Keratinocyte (primary cell): ENCODE data around the gene RFFL. TPM values are rescaled to one million over a fixed set of nuclear protein-coding genes. Genes with fewer than 3 reads are reported as not detected.
A peak's percentile ranks its signal among the peaks of the same experiment; 100 is the strongest.

Experiments used
- DNase-seq: peaks from one replicate; pipeline ENCODE4 v3.0.0-alpha.2; 2011; ENCODE audit warnings: low read depth, missing footprints, low spot score
- FAIRE-seq: peaks from 2 replicates; lab custom pipeline; 2011; peaks lifted over from hg19 to GRCh38; lab: Jason Lieb, UNC
- H2AFZ ChIP-seq: 2 replicates; pipeline ENCODE4 v1.6.0; 2012; ENCODE audit warnings: low read length, control low read depth, inconsistent platforms; ENCODE audit not compliant: control insufficient read depth
- H3K27ac ChIP-seq: 2 replicates; pipeline ENCODE4 v1.5.1; 2011; ENCODE audit warnings: low read length; ENCODE audit not compliant: control insufficient read depth, insufficient read depth
- H3K27me3 ChIP-seq: 3 replicates; pipeline ENCODE4 v1.6.0; 2011; ENCODE audit warnings: low read length; ENCODE audit not compliant: control insufficient read depth, insufficient read depth; ENCODE audit errors: extremely low read depth
- H3K36me3 ChIP-seq, 2 experiments: 2 replicates in 1 of 2; 3 replicates in 1 of 2; pipeline ENCODE4 v1.5.1; 2011; ENCODE audit warnings: low read length in 2 of 2, mild to moderate bottlenecking in 1 of 2; ENCODE audit not compliant: control insufficient read depth in 2 of 2, insufficient read depth in 2 of 2; ENCODE audit errors: extremely low read depth in 1 of 2
- H3K4me1 ChIP-seq: 3 replicates; pipeline ENCODE4 v1.5.1; 2011; ENCODE audit warnings: low read length; ENCODE audit not compliant: control insufficient read depth, insufficient read depth; ENCODE audit errors: extremely low read depth
- H3K4me2 ChIP-seq: 3 replicates; pipeline ENCODE4 v1.6.0; 2011; ENCODE audit warnings: low read depth, low read length; ENCODE audit not compliant: control insufficient read depth, insufficient read depth; ENCODE audit errors: extremely low read depth
- H3K4me3 ChIP-seq, 3 experiments: fragments of 200-600 bp in 1 of 3; sonication (generic) in 1 of 3; 2 replicates in 2 of 3; 3 replicates in 1 of 3; pipeline ENCODE4 v1.5.1; 2011 to 2016; ENCODE audit warnings: low read length in 3 of 3, mild to moderate bottlenecking in 3 of 3, control low read depth in 2 of 3, inconsistent platforms in 1 of 3, low read depth in 1 of 3, mixed read lengths in 1 of 3, mixed run types in 1 of 3, moderate library complexity in 1 of 3; ENCODE audit not compliant: control insufficient read depth in 2 of 3, insufficient read depth in 2 of 3; ENCODE audit errors: extremely low read depth in 1 of 3
- H3K79me2 ChIP-seq: 2 replicates; pipeline ENCODE4 v1.6.0; 2012; ENCODE audit warnings: low read length; ENCODE audit not compliant: control insufficient read depth, insufficient read depth
- H3K9ac ChIP-seq: 3 replicates; pipeline ENCODE4 v1.6.0; 2011; ENCODE audit warnings: low read length; ENCODE audit not compliant: control insufficient read depth, insufficient read depth; ENCODE audit errors: extremely low read depth
- H3K9me1 ChIP-seq: 3 replicates; pipeline ENCODE4 v1.6.0; 2011; ENCODE audit warnings: low read length; ENCODE audit not compliant: control insufficient read depth, insufficient read depth; ENCODE audit errors: extremely low read depth
- H3K9me3 ChIP-seq: 2 replicates; pipeline ENCODE4 v1.5.1; 2012; ENCODE audit warnings: low read depth, low read length; ENCODE audit not compliant: control insufficient read depth
- H4K20me1 ChIP-seq: 3 replicates; pipeline ENCODE4 v1.6.0; 2011; ENCODE audit warnings: low read length; ENCODE audit not compliant: control insufficient read depth, insufficient read depth; ENCODE audit errors: extremely low read depth
- CTCF ChIP-seq, 3 experiments: IDR thresholded peaks in 1 of 3; conservative IDR thresholded peaks in 1 of 3; optimal IDR thresholded peaks in 1 of 3; 2 replicates in 2 of 3; 3 replicates in 1 of 3; pipeline versions ENCODE3 to v1.5.1; 2011; ENCODE audit warnings: low read length in 3 of 3, mild to moderate bottlenecking in 3 of 3, moderate library complexity in 2 of 3, control low read depth in 1 of 3, inconsistent platforms in 1 of 3; ENCODE audit not compliant: insufficient read depth in 2 of 3; ENCODE audit errors: extremely low read depth in 1 of 3
- EZH2 ChIP-seq: IDR thresholded peaks from one replicate; pipeline ENCODE4 v1.6.1; 2012; ENCODE audit warnings: inconsistent platforms, mild to moderate bottlenecking, low read length, moderate library complexity
- dilution Hi-C: fragments of 300-500 bp; cut with MboI; formaldehyde crosslinking; loops from one replicate; pipeline ENCODE4 v1.7.0; 2020; ENCODE audit warnings: low sequenced_read_pairs; ENCODE audit not compliant: extremely low pct_ligation_motif_present
- polyA plus RNA-seq, 5 experiments: library from polyadenylated mRNA; depleted of rRNA in 3 of 5; stranded (reverse) in 3 of 5; stranded (forward) in 1 of 5; unstranded in 1 of 5; fragments of >200 nt; gene quantifications; 1 replicate in 1 of 5; 2 replicates in 3 of 5; 3 replicates in 1 of 5; pipeline versions ENCODE4 v1.2.1 to v1.2.3, GENCODE V29; 2011 to 2012; ENCODE audit warnings: missing spikeins in 2 of 5, low read depth in 1 of 5, low replicate concordance in 1 of 5

Gene RFFL
- polyA plus RNA-seq, 1 donor (not counting 4 experiments of a cell fraction or from before 2014, with no cell fraction given): 13.5 TPM

GRCh38 chr17:35086931-35087573 lies 23.5 kb upstream of the RFFL start:
- Histone ChIP-seq H3K27ac (peak overlapping the region; percentile 94), H3K4me2 (peak overlapping the region; percentile 97), H3K9me3 (no peaks in the 10 kb centered on the region), H3K9me1 (no peaks in the 10 kb centered on the region), H3K27me3 (no peaks in the 10 kb centered on the region), H4K20me1 (no peaks in the 10 kb centered on the region), H3K36me3 (no peaks in the 10 kb centered on the region), H3K4me1 (peaks cover 63% of the 10 kb centered on the region), H3K4me3 (peak overlapping the region; percentile 1 to 90 (median 86)), H3K9ac (peak overlapping the region; percentile 94), H2AFZ (no peak overlapping the region), H3K79me2 (peaks cover 42% of the 10 kb centered on the region)
- FAIRE-seq: no peak
- dilution Hi-C loops: no loop called here
- no peak for TF ChIP-seq EZH2
- TF ChIP-seq CTCF (optimal IDR thresholded peaks at IDR 0.05 in 1 of 3, IDR thresholded peaks at IDR 0.05 in 1 of 3, conservative IDR thresholded peaks at IDR 0.05 in 1 of 3; ENCODE audit: extremely low read depth in 1 of 3, insufficient read depth in 2 of 3, low read length in 3 of 3): no peak
- DNase-seq: no peak

- no peaks in the 10 kb centered on the region for H3K36me3 ChIP-seq
- no peak overlapping the region for H3K9ac ChIP-seq
- FAIRE-seq (no peak), DNase-seq (no peak)
- H3K9me1 ChIP-seq: no peaks in the 10 kb centered on the region
- no peaks in the 10 kb centered on the region for H4K20me1 ChIP-seq
- no peak overlapping the region for H2AFZ ChIP-seq
- H3K9me3 ChIP-seq: no peaks in the 10 kb centered on the region
- peak overlapping the region; percentile 54 for H3K27ac ChIP-seq
- no peak overlapping the region for H3K4me3 ChIP-seq
- dilution Hi-C loops: no loop called here
- TF ChIP-seq EZH2 (no peak), CTCF (optimal IDR thresholded peaks at IDR 0.05 in 1 of 3, IDR thresholded peaks at IDR 0.05 in 1 of 3, conservative IDR thresholded peaks at IDR 0.05 in 1 of 3; ENCODE audit: extremely low read depth in 1 of 3, insufficient read depth in 2 of 3, low read length in 3 of 3) (no peak)
- peaks cover 42% of the 10 kb centered on the region for H3K79me2 ChIP-seq
- peaks cover 69% of the 10 kb centered on the region for H3K4me1 ChIP-seq
- H3K4me2 ChIP-seq: peak overlapping the region; percentile 97
- H3K27me3 ChIP-seq: no peaks in the 10 kb centered on the region
Observed at GRCh38 chr17:35086164-35086563, 22.7 kb upstream of the RFFL start.
